H1 (cell line): Measurements from ENCODE around the gene CD69. TPM values are rescaled to one million over a fixed set of nuclear protein-coding genes. Genes with fewer than 3 reads are reported as not detected.

Experiments
- CTCF ChIA-PET: fragments of 300-600 bp; sonication (Branson Sonifier 250); formaldehyde crosslinking; loops from one replicate; lab custom pipeline; 2021; ENCODE audit not compliant: partially characterized antibody; lab: Charles Lee
- POLR2A ChIA-PET: fragments of 300-600 bp; sonication (Branson Sonifier 250); formaldehyde crosslinking; loops from one replicate; lab custom pipeline; 2021; ENCODE audit warnings: inconsistent platforms; ENCODE audit not compliant: partially characterized antibody; lab: Charles Lee
- DNase-seq, 2 experiments: peaks; one replicate each; pipeline versions ENCODE4 v3.0.0 to v3.0.0-alpha.2; 2010 to 2022; ENCODE audit warnings: low spot score in 2 of 2, low read depth in 1 of 2, mixed read lengths in 1 of 2
- FAIRE-seq: peaks from 2 replicates; lab custom pipeline; 2011; peaks lifted over from hg19 to GRCh38; lab: Jason Lieb, UNC
- H2AFZ ChIP-seq: 2 replicates; pipeline ENCODE4 v1.8.1; 2012; ENCODE audit warnings: low read length, inconsistent platforms
- H2AK5ac ChIP-seq: 2 replicates; pipeline ENCODE4 v1.6.1; 2013; ENCODE audit warnings: low read depth, low read length
- H2BK120ac ChIP-seq: replicated peaks from 2 replicates; pipeline ENCODE3; 2013; ENCODE audit warnings: low read depth, low read length, inconsistent platforms
- H2BK12ac ChIP-seq: 2 replicates; pipeline ENCODE4 v1.6.1; 2013; ENCODE audit warnings: low read depth, low read length
- H2BK15ac ChIP-seq: 2 replicates; pipeline ENCODE4 v1.6.1; 2013; ENCODE audit warnings: low read length
- H2BK20ac ChIP-seq: 2 replicates; pipeline ENCODE4 v1.6.1; 2013; ENCODE audit warnings: low read length
- H2BK5ac ChIP-seq: 2 replicates; pipeline ENCODE4 v1.6.1; 2013; ENCODE audit warnings: low read depth, low read length
- H3K14ac ChIP-seq: 2 replicates; pipeline ENCODE4 v1.6.1; 2013; ENCODE audit warnings: inconsistent platforms; ENCODE audit not compliant: insufficient read length
- H3K18ac ChIP-seq: 2 replicates; pipeline ENCODE4 v1.6.1; 2013; ENCODE audit warnings: low read length; ENCODE audit errors: extremely low read depth
- H3K23ac ChIP-seq: 2 replicates; pipeline ENCODE4 v1.6.1; 2013; ENCODE audit warnings: inconsistent platforms; ENCODE audit not compliant: insufficient read length
- H3K23me2 ChIP-seq: 2 replicates; pipeline ENCODE4 v1.6.1; 2013; ENCODE audit warnings: low read depth, low read length
- H3K27ac ChIP-seq: 2 replicates; pipeline ENCODE4 v1.6.1; 2011; ENCODE audit warnings: low read depth, low read length, inconsistent platforms
- H3K27me3 ChIP-seq, 4 experiments: replicated peaks in 1 of 4; 1 replicate in 1 of 4; 2 replicates in 3 of 4; pipeline versions ENCODE4 v1.6.1 to v1.8.1; 2011 to 2013; ENCODE audit warnings: low read length in 3 of 4, mild to moderate bottlenecking in 3 of 4, inconsistent platforms in 2 of 4, mixed read lengths in 2 of 4, moderate library complexity in 1 of 4; ENCODE audit not compliant: control insufficient read depth in 3 of 4, insufficient read depth in 3 of 4; ENCODE audit errors: extremely low read depth in 1 of 4
- H3K36me3 ChIP-seq, 4 experiments: 2 replicates each; pipeline versions ENCODE4 v1.6.1 to v1.8.1; 2011 to 2013; ENCODE audit warnings: mild to moderate bottlenecking in 4 of 4, low read length in 3 of 4, moderate library complexity in 2 of 4, control low read depth in 1 of 4, inconsistent platforms in 1 of 4; ENCODE audit not compliant: insufficient read depth in 4 of 4, control insufficient read depth in 2 of 4
- H3K4ac ChIP-seq: replicated peaks from 2 replicates; pipeline ENCODE3; 2013; ENCODE audit warnings: low read length, low read depth, mixed read lengths, inconsistent platforms; ENCODE audit not compliant: insufficient read length
- H3K4me1 ChIP-seq, 4 experiments: replicated peaks in 1 of 4; 1 replicate in 1 of 4; 2 replicates in 3 of 4; pipeline versions ENCODE4 v1.6.1 to v1.8.1; 2011 to 2013; ENCODE audit warnings: low read length in 3 of 4, inconsistent platforms in 2 of 4, mixed read lengths in 1 of 4; ENCODE audit not compliant: insufficient read depth in 4 of 4, control insufficient read depth in 3 of 4
- H3K4me2 ChIP-seq, 2 experiments: 2 replicates each; pipeline versions ENCODE4 v1.6.1 to v1.8.1; 2011 to 2013; ENCODE audit warnings: low read depth in 2 of 2, low read length in 2 of 2, control low read depth in 1 of 2, inconsistent platforms in 1 of 2, mild to moderate bottlenecking in 1 of 2; ENCODE audit not compliant: insufficient read depth in 1 of 2
- H3K4me3 ChIP-seq, 4 experiments: fragments of 200-600, 300-600 bp in 1 of 4; sonication (generic), shearing (Covaris generic), sonication (Bioruptor Twin) in 1 of 4; 2 replicates each; pipeline versions ENCODE4 v1.5.1 to v1.8.1; 2011 to 2016; ENCODE audit warnings: low read length in 4 of 4, low read depth in 3 of 4, control low read depth in 2 of 4, inconsistent platforms in 2 of 4, mild to moderate bottlenecking in 2 of 4, mixed read lengths in 1 of 4, moderate library complexity in 1 of 4; ENCODE audit not compliant: insufficient read depth in 2 of 4; ENCODE audit errors: extremely low read depth in 1 of 4
- H3K56ac ChIP-seq: replicated peaks from 2 replicates; pipeline ENCODE3; 2013; ENCODE audit warnings: low read depth, mild to moderate bottlenecking, mixed read lengths, low read length, inconsistent platforms; ENCODE audit not compliant: insufficient read length
- H3K79me1 ChIP-seq: 2 replicates; pipeline ENCODE4 v1.6.1; 2013; ENCODE audit warnings: low read depth, low read length, control low read depth
- H3K79me2 ChIP-seq, 2 experiments: 2 replicates each; pipeline versions ENCODE4 v1.6.1 to v1.8.1; 2012 to 2013; ENCODE audit warnings: low read length in 2 of 2, mild to moderate bottlenecking in 2 of 2, inconsistent platforms in 1 of 2; ENCODE audit not compliant: insufficient read depth in 2 of 2, control insufficient read depth in 1 of 2
- H3K9ac ChIP-seq, 4 experiments: replicated peaks in 1 of 4; 1 replicate in 1 of 4; 2 replicates in 3 of 4; pipeline versions ENCODE4 v1.6.1 to v1.8.1; 2011 to 2013; ENCODE audit warnings: low read depth in 3 of 4, low read length in 3 of 4, control low read depth in 2 of 4, mild to moderate bottlenecking in 2 of 4, moderate library complexity in 2 of 4, inconsistent platforms in 1 of 4; ENCODE audit errors: extremely low read depth in 1 of 4
- H3K9me3 ChIP-seq, 2 experiments: 2 replicates each; pipeline versions ENCODE4 v1.6.1 to v1.8.1; 2012 to 2013; ENCODE audit warnings: mild to moderate bottlenecking in 2 of 2, moderate library complexity in 2 of 2, control low read depth in 1 of 2, inconsistent platforms in 1 of 2, low read depth in 1 of 2, low read length in 1 of 2, mixed read lengths in 1 of 2; ENCODE audit not compliant: insufficient read depth in 2 of 2
- H4K20me1 ChIP-seq, 2 experiments: replicated peaks in 1 of 2; 2 replicates each; pipeline versions ENCODE3 to v1.8.1; 2011 to 2013; ENCODE audit warnings: inconsistent platforms in 2 of 2, low read length in 2 of 2, mild to moderate bottlenecking in 1 of 2; ENCODE audit not compliant: insufficient read depth in 2 of 2, control insufficient read depth in 1 of 2
- H4K5ac ChIP-seq: 2 replicates; pipeline ENCODE4 v1.6.1; 2013; ENCODE audit warnings: low read length, low read depth, mixed read lengths, inconsistent platforms; ENCODE audit not compliant: insufficient read length
- H4K8ac ChIP-seq: 2 replicates; pipeline ENCODE4 v1.8.0; 2013; ENCODE audit warnings: mild to moderate bottlenecking, moderate library complexity, low read length, inconsistent platforms; ENCODE audit not compliant: insufficient read depth; ENCODE audit errors: extremely low read depth
- H4K91ac ChIP-seq: replicated peaks from 2 replicates; pipeline ENCODE3; 2013; ENCODE audit warnings: low read length, mixed read lengths, inconsistent platforms; ENCODE audit not compliant: insufficient read length
- BRCA1 ChIP-seq: IDR thresholded peaks from 2 replicates; pipeline ENCODE4 v1.6.1; 2012; ENCODE audit warnings: low read depth, low read length, improper control_type of control experiment
- CHD1 ChIP-seq: IDR thresholded peaks from 2 replicates; pipeline ENCODE4 v1.6.1; 2012; ENCODE audit warnings: low read depth, low read length, improper control_type of control experiment
- CTCF ChIP-seq, 3 experiments: IDR thresholded peaks; 1 replicate in 2 of 3; 2 replicates in 1 of 3; pipeline versions ENCODE4 v1.5.1 to v1.6.1; 2011; ENCODE audit warnings: low read length in 3 of 3, mild to moderate bottlenecking in 3 of 3, inconsistent platforms in 2 of 3, low read depth in 1 of 3, moderate library complexity in 1 of 3; ENCODE audit not compliant: insufficient read depth in 1 of 3; ENCODE audit errors: control extremely low read depth in 1 of 3
- EGR1 ChIP-seq: IDR thresholded peaks from 2 replicates; pipeline ENCODE4 v1.6.1; 2011; ENCODE audit warnings: low read depth, low read length, borderline replicate concordance
- HDAC6 ChIP-seq: IDR thresholded peaks from one replicate; pipeline ENCODE4 v1.7.1; 2012; ENCODE audit warnings: low read depth, mild to moderate bottlenecking, inconsistent platforms, low read length, moderate library complexity
- KDM5A ChIP-seq: fragments of 200-600 bp; IDR thresholded peaks from 2 replicates; pipeline ENCODE4 v1.7.1; 2012; ENCODE audit warnings: mild to moderate bottlenecking, low read length, inconsistent platforms, mixed read lengths
- RBBP5 ChIP-seq: IDR thresholded peaks from 2 replicates; pipeline ENCODE4 v1.7.1; 2012; ENCODE audit warnings: low read depth, mild to moderate bottlenecking, inconsistent platforms, low read length, moderate library complexity, borderline replicate concordance
- SP2 ChIP-seq: IDR thresholded peaks from 2 replicates; pipeline ENCODE4 v1.6.1; 2012; ENCODE audit warnings: mild to moderate bottlenecking, low read length, inconsistent platforms
- SRF ChIP-seq: IDR thresholded peaks from 2 replicates; pipeline ENCODE4 v1.6.1; 2011; ENCODE audit warnings: mild to moderate bottlenecking, low read depth, low read length, moderate library complexity
- WGBS, 2 experiments: shearing (Covaris generic) in 1 of 2; methylation state at CpG; one replicate each; pipeline versions ENCODE4 v1.1.6 to v1.1.7; 2013 to 2015; ENCODE audit warnings: low lambda C conversion rate in 2 of 2, mixed read lengths in 2 of 2, inconsistent platforms in 1 of 2, low coverage in 1 of 2, missing lambda C conversion rate in 1 of 2; ENCODE audit not compliant: insufficient replicate concordance in 2 of 2, insufficient coverage in 1 of 2, insufficient read length in 1 of 2; ENCODE audit errors: extremely low coverage in 1 of 2, missing lambda C conversion rate in 1 of 2; 5-methylcytosine and 5-hydroxymethylcytosine counted together
- polyA plus RNA-seq, 7 experiments: library from polyadenylated mRNA; depleted of rRNA in 3 of 7; stranded (reverse) in 5 of 7; unstranded in 2 of 7; fragments of >200 nt in 5 of 7; fragments of 200-250 nt in 2 of 7; gene quantifications; 1 replicate in 5 of 7; 2 replicates in 1 of 7; 4 replicates in 1 of 7; pipeline versions ENCODE4 v1.2.1 to v1.2.3, GENCODE V29; 2011 to 2013; ENCODE audit warnings: missing spikeins in 2 of 7, mixed read lengths in 2 of 7
- total RNA-seq: library from RNA; stranded (reverse); fragmentation: NEBNext Ultra II Directional; extraction: Animal tissue kit (Norgen Biotek cat#: 25700); gene quantifications from 2 replicates; pipeline ENCODE4 v1.2.1, GENCODE V29; 2021

The CD69 gene
- total and polyA plus RNA-seq, 2 of the 8 experiments (the other 6 are each of a cell fraction or from before 2014, with no cell fraction given): not detected

- Histone ChIP-seq H3K23ac (no peak overlapping the region), H4K8ac (no peak overlapping the region), H2BK20ac (no peak overlapping the region), H3K56ac (no peak overlapping the region), H4K91ac (no peak overlapping the region), H3K23me2 (no peaks in the 10 kb centered on the region), H3K4me3 (no peak overlapping the region), H4K20me1 (no peaks in the 10 kb centered on the region), H3K14ac (no peak overlapping the region), H3K79me2 (no peaks in the 10 kb centered on the region), H3K36me3 (no peaks in the 10 kb centered on the region), H2AFZ (no peak overlapping the region), H3K4me2 (no peak overlapping the region), H4K5ac (no peak overlapping the region), H3K4me1 (peaks cover 0 to under 1% (median 0%) of the 10 kb centered on the region in 4 experiments; a peak in 1 of 7 replicates), H3K27me3 (no peaks in the 10 kb centered on the region), H3K27ac (no peak overlapping the region), H2BK15ac (no peak overlapping the region), H3K18ac (no peak overlapping the region), H3K79me1 (no peaks in the 10 kb centered on the region)
- no peak for FAIRE-seq
- ChIA-PET POLR2A (no interaction called here), CTCF (interaction anchor here (1.3 to 15.3 kb wide), 4 partner anchors 11 to 44 kb away, joined by 3 to 278 read pairs (median 12); no protein-coding TSS in a partner anchor)
- WGBS, 2 experiments: 87% methylated on average over 2 of the region's 2 CpGs; no CpG with 5 or more reads in 1 of the 2 experiments
- no peak for DNase-seq
- TF ChIP-seq KDM5A (no peak), CHD1 (no peak), RBBP5 (no peak), SRF (no peak), HDAC6 (no peak), EGR1 (no peak), SP2 (no peak), BRCA1 (no peak), CTCF (IDR thresholded peaks at IDR 0.05; ENCODE audit: control extremely low read depth in 1 of 3, insufficient read depth in 1 of 3, low read depth in 1 of 3, low read length in 3 of 3) (no peak)
- TF ChIP-seq, all 59 proteins: peak for 0
- Histone ChIP-seq H3K9me3 (no peaks in the 10 kb centered on the region), H2BK5ac (no peak overlapping the region), H3K4ac (no peak overlapping the region), H3K9ac (no peak overlapping the region), H2BK12ac (no peak overlapping the region), H2BK120ac (no peak overlapping the region), H2AK5ac (no peak overlapping the region)
These were observed 5.1 kb downstream of the CD69 start for GRCh38 chr12:9755567-9755966.
